Prostate gland (tissue), 2 donors: ENCODE data around the gene SUSD5.

Experiments
- POLR2A ChIP-seq: fragments of 450-650 bp; IDR thresholded peaks from one replicate; pipeline ENCODE4 v1.6.1; 2016; ENCODE audit warnings: antibody characterized with exemption, mild to moderate bottlenecking
- POLR2AphosphoS5 ChIP-seq: sonication (generic); formaldehyde crosslinking; IDR thresholded peaks from one replicate; pipeline ENCODE4 v1.6.1; 2017; ENCODE audit warnings: antibody characterized with exemption
- TF ChIP-seq, protein P1 (sequence below), 4 experiments: fragments of 200-600 bp in 2 of 4; fragments of 450-650 bp in 2 of 4; sonication (generic) in 2 of 4; IDR thresholded peaks; 1 replicate in 3 of 4; 2 replicates in 1 of 4; pipeline ENCODE4 v1.5.1; 2016 to 2019; ENCODE audit warnings: antibody characterized with exemption in 4 of 4, mild to moderate bottlenecking in 2 of 4, moderate library complexity in 2 of 4

DNA sequence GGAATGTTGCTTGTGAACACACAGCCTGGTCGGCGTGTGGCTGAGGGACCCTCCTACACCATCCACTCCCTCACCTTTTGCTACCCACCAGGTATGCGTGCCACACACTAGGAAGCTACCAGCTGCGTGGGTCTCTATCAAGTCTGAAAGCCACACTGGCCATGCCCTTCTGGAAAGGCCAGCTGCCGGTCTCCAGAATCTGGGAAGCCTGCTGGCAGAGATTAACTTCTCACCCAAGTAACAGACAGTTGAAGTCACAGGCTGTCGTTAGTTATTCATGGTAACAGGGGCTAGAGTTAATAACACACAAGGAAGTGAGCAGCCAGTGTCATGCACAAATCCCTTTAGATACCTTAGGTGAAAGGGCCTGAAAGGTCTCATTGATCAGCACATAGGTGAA lies 48.1 kb downstream of the SUSD5 start:
- TF ChIP-seq, protein P1, sequence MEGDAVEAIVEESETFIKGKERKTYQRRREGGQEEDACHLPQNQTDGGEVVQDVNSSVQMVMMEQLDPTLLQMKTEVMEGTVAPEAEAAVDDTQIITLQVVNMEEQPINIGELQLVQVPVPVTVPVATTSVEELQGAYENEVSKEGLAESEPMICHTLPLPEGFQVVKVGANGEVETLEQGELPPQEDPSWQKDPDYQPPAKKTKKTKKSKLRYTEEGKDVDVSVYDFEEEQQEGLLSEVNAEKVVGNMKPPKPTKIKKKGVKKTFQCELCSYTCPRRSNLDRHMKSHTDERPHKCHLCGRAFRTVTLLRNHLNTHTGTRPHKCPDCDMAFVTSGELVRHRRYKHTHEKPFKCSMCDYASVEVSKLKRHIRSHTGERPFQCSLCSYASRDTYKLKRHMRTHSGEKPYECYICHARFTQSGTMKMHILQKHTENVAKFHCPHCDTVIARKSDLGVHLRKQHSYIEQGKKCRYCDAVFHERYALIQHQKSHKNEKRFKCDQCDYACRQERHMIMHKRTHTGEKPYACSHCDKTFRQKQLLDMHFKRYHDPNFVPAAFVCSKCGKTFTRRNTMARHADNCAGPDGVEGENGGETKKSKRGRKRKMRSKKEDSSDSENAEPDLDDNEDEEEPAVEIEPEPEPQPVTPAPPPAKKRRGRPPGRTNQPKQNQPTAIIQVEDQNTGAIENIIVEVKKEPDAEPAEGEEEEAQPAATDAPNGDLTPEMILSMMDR (IDR thresholded peaks at IDR 0.05): no peak
- TF ChIP-seq POLR2A (no peak), POLR2AphosphoS5 (no peak)
